Measurements from ENCODE around the gene MYO7B. TPM values are rescaled to one million over a fixed set of nuclear protein-coding genes. Genes with fewer than 3 reads are reported as not detected.

Gene MYO7B
- total RNA-seq, 4 donors from 2014 or later, result 0.12 to 1.3 (median 0.42) TPM

- DNase-seq (ENCODE audit: low spot score) (no peak), ATAC-seq (ENCODE audit: low FRiP score) (no peak)
- TF ChIP-seq CTCF (IDR thresholded peaks at IDR 0.05), result no peak
Measured at GRCh38 chr2:127651381-127651809, 115.9 kb downstream of the MYO7B start.

DNA sequence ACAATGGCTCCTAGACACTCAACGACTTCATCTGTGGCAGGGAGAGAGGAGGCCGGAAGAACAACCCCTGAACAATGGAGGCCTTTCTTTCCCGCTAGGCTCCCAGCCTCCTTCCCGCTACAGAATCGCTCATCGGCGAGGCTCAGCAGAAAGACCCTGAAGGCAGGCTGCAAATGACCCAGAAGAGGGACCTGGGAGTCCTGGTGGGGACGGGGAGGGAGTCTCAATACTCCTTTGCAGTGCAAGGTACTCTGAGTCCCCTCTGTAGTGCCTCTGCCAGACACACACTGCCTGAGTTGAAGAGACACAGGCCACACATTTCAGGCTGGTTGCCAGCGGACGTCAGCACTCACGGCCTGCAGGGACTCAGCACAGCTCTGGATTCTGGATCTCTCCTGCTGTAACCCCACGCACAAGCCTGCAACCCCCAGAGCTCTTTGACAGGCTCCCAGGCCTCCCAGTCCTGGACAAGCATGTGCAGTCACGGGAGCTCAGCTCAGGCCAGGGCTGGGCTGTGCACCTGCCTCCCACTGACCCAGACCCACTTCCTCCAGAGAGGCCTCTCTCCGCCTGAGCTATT, 116.6 kb downstream of the MYO7B start:
- no peak for TF ChIP-seq CTCF (IDR thresholded peaks at IDR 0.05)
- DNase-seq (ENCODE audit: low spot score), result no peak
- ATAC-seq (ENCODE audit: low FRiP score), result no peak

DNA sequence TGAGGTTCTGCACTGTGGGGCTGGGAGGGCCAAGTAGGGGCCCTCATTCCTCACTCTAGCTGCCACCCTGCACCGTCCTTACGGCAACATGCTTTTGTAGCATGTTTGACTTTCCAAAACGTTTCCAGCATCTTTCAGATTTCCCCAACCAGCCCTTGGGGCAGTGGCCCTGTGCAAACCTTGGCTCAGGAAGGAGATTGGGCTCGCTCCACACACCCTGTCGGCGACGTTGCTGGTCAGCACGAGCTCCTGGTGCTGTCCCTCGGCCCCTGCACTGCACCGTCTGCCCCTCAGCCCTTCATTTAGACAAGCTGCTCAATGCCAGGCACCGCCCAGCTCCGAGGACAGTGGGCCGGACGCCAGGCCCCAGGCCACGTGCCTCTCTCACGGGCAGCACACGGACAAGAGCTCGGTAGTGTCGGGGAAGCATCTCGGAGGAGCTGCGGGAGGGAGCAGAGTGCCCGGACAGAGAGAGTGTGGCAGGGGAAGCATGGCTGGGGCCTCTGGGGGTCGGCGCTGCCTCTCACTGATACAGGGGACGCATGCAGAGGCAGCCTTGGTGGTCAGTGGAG, 117.4 kb downstream of the MYO7B start:
- ATAC-seq (ENCODE audit: low FRiP score) (no peak), DNase-seq (ENCODE audit: low spot score) (no peak)
- no peak for TF ChIP-seq CTCF (IDR thresholded peaks at IDR 0.05)

DNA sequence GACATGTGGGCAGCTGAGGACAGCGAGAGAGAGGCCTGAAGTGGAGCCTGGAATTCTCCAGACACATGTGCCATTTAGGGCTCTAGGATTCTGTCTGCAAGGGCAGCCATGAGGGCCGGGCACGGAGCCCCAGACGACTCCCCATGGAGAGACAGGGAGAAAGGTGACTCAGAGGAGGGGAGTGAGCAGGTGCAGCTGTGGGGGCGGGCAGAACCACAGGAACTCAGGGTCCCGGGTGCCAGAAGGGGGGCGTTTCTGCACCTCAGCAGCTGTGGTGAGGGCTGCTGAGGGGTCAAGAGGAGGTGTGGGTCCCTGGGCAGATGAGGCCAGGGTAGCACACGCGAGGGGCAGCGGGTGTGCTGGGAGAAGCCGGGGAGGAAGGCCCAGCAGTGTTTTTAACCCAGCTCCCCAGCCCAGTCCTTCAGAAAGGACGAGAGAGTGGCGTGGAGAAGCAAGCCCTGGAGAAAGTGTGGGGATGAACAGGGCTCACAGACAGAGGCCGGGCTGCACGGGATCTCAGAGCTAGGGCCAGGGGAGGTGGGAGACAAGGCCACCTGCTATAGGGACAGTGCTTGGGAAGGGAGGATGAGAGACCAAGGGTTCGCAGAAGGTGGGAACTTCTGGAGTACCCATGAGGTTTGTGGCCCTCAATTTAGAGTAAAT, 118.1 kb downstream of the MYO7B start:
- TF ChIP-seq CTCF (IDR thresholded peaks at IDR 0.05), result no peak

GRCh38 chr2:127654084-127654837, 118.8 kb downstream of the MYO7B start:
- DNase-seq (ENCODE audit: low spot score) (no peak), ATAC-seq (ENCODE audit: low FRiP score) (no peak)
- TF ChIP-seq CTCF (IDR thresholded peaks at IDR 0.05), result no peak

More for the DNA sequence above, 118.1 kb downstream of the MYO7B start:
- DNase-seq (ENCODE audit: low spot score) (no peak), ATAC-seq (ENCODE audit: low FRiP score) (no peak)

DNA sequence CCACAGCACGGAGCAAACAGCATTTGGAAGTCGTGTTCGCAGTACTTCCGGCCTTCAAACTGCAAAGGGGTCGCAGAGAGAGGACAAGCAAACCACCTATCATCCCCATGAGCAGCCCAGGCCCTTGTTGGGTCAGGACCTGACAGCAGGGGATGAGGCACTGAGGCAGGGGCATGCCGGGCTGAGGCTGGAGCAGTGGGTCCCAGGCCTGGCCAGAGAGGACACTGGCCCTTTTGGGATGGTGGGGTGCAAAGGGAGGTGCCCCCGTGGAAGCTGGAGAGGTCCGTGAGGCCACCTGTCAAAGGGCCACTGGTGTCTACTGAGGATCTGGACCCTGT, 119.3 kb downstream of the MYO7B start:
- DNase-seq (ENCODE audit: low spot score) (no peak), ATAC-seq (ENCODE audit: low FRiP score) (no peak)
- TF ChIP-seq CTCF (IDR thresholded peaks at IDR 0.05), result no peak

All from omental fat pad (tissue), 4 donors.